Measurements from ENCODE around the gene OSBPL8.

DNA sequence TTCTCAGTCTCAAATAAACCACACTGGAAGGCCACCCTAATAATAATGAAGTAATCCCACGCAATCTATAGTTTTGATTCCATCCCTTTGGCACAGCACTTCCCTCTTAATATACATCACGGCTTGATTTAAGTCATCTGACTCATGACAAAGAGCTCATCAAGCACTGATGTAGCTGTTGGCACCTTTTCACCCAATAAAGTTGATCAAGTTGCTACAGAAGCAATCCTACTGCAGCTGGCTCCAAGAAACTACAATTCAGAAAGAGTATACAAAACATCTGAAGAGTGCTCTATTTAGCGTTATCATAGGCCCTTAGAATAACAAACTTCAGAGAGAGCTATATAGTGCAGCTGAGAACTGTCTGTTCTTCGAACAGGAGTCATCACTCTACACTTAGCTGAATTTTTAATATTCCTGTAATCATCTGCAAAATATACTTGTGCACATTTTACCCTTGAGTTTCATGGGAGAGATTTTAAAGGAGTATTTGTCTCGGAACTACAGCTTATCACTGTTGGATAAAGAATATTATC, 94.9 kb downstream of the OSBPL8 start:
- TF ChIP-seq POLR2AphosphoS5 (IDR thresholded peaks at IDR 0.05; ENCODE audit: borderline replicate concordance, low read depth, low read length) (no peak), EZH2 (IDR thresholded peaks at IDR 0.05) (no peak)

Measured in SK-N-MC (cell line).